Neural progenitor cell (in vitro differentiated cells): ENCODE results near the gene JADE2. TPM values are rescaled to one million over a fixed set of nuclear protein-coding genes. Genes with fewer than 3 reads are reported as not detected.

ENCODE experiments used
- DNase-seq: peaks from one replicate; pipeline ENCODE4 v3.0.0-alpha.2; 2016; ENCODE audit warnings: low spot score
- H2AFZ ChIP-seq: fragments of 200-600 bp; sonication (generic); replicated peaks from 2 replicates; pipeline ENCODE4 v1.6.1; 2016; ENCODE audit warnings: antibody characterized with exemption
- H3F3A ChIP-seq: fragments of 200-600 bp; sonication (generic); 2 replicates; pipeline ENCODE4 v1.6.1; 2016; ENCODE audit warnings: antibody characterized with exemption, low read depth
- H3K27ac ChIP-seq: fragments of 200-600 bp; sonication (generic); 2 replicates; pipeline ENCODE4 v1.5.1; 2016; ENCODE audit warnings: mild to moderate bottlenecking
- H3K27me3 ChIP-seq: fragments of 200-600 bp; sonication (generic); 2 replicates; pipeline ENCODE4 v1.6.1; 2016; ENCODE audit warnings: mild to moderate bottlenecking, moderate library complexity
- H3K36me3 ChIP-seq: fragments of 200-600 bp; sonication (generic); 2 replicates; pipeline ENCODE4 v1.5.1; 2016
- H3K4me1 ChIP-seq: fragments of 200-600 bp; sonication (generic); 2 replicates; pipeline ENCODE4 v1.6.1; 2016; ENCODE audit warnings: mixed run types
- H3K4me2 ChIP-seq: fragments of 200-600 bp; sonication (generic); 2 replicates; pipeline ENCODE4 v1.6.1; 2016
- H3K4me3 ChIP-seq: fragments of 200-600 bp; sonication (generic); 2 replicates; pipeline ENCODE4 v1.5.1; 2016
- H3K79me2 ChIP-seq: fragments of 200-600 bp; sonication (generic); 2 replicates; pipeline ENCODE4 v1.6.1; 2016; ENCODE audit warnings: low read depth
- H3K9ac ChIP-seq: fragments of 200-600 bp; sonication (generic); 2 replicates; pipeline ENCODE4 v1.6.1; 2016
- H3K9me3 ChIP-seq: fragments of 200-600 bp; sonication (generic); 2 replicates; pipeline ENCODE4 v1.5.1; 2016; ENCODE audit warnings: low read depth
- H4K20me1 ChIP-seq: fragments of 200-600 bp; sonication (generic); 2 replicates; pipeline ENCODE4 v1.6.1; 2016; ENCODE audit warnings: low read depth
- H3K27ac Mint-ChIP-seq: 3 replicates; pipeline ENCODE4 v1.8.0; 2021; ENCODE audit warnings: mixed read lengths
- H3K27me3 Mint-ChIP-seq: 2 replicates; pipeline ENCODE4 v1.8.0; 2022; ENCODE audit warnings: low read depth, mild to moderate bottlenecking, inconsistent platforms, moderate library complexity, mixed read lengths; ENCODE audit not compliant: insufficient read depth
- H3K36me3 Mint-ChIP-seq: 3 replicates; pipeline ENCODE4 v1.8.0; 2021; ENCODE audit warnings: mixed read lengths
- H3K4me1 Mint-ChIP-seq: 3 replicates; pipeline ENCODE4 v1.8.0; 2021; ENCODE audit warnings: mixed read lengths
- H3K4me3 Mint-ChIP-seq: 3 replicates; pipeline ENCODE4 v1.8.0; 2021; ENCODE audit warnings: mild to moderate bottlenecking, moderate library complexity, mixed read lengths
- H3K9me3 Mint-ChIP-seq: 3 replicates; pipeline ENCODE4 v1.8.0; 2020; ENCODE audit warnings: mixed read lengths
- CTCF ChIP-seq: fragments of 200-600 bp; sonication (generic); IDR thresholded peaks from 2 replicates; pipeline ENCODE4 v1.5.1; 2017; ENCODE audit warnings: antibody characterized with exemption, mild to moderate bottlenecking
- EZH2 ChIP-seq: fragments of 200-600 bp; sonication (generic); IDR thresholded peaks from 2 replicates; pipeline ENCODE4 v1.6.1; 2017; ENCODE audit warnings: antibody characterized with exemption, mild to moderate bottlenecking, moderate library complexity
- EZH2phosphoT487 ChIP-seq: fragments of 200-600 bp; sonication (generic); IDR thresholded peaks from 2 replicates; pipeline ENCODE4 v1.6.1; 2017; ENCODE audit warnings: antibody characterized with exemption
- total RNA-seq: library from RNA; depleted of rRNA; stranded (reverse); fragments of >200 nt; gene quantifications from 2 replicates; pipeline ENCODE4 v1.2.3, GENCODE V29; 2015; ENCODE audit warnings: low replicate concordance

The JADE2 gene
- total RNA-seq, 1 donor from 2014 or later, result 1.7 TPM

GRCh38 chr5:134600600-134600999 lies 75.1 kb downstream of the JADE2 start:
- Histone ChIP-seq H3K36me3 (no peaks in the 10 kb centered on the region), H3K27ac (no peak overlapping the region), H2AFZ (no peak overlapping the region), H3K4me3 (no peak overlapping the region), H3K4me1 (peaks cover 6% of the 10 kb centered on the region), H3K79me2 (no peaks in the 10 kb centered on the region), H4K20me1 (no peaks in the 10 kb centered on the region), H3K9me3 (no peaks in the 10 kb centered on the region), H3K4me2 (no peak overlapping the region), H3K27me3 (no peaks in the 10 kb centered on the region), H3K9ac (no peak overlapping the region), H3F3A (peaks cover 7% of the 10 kb centered on the region)
- H3K27ac Mint-ChIP-seq, result no peak overlapping the region
- H3K4me1 Mint-ChIP-seq, result no peaks in the 10 kb centered on the region
- DNase-seq, result no peak
- H3K36me3 Mint-ChIP-seq, result peaks cover under 1% of the 10 kb centered on the region
- no peak overlapping the region for H3K4me3 Mint-ChIP-seq
- no peaks in the 10 kb centered on the region for H3K9me3 Mint-ChIP-seq
- no peaks in the 10 kb centered on the region for H3K27me3 Mint-ChIP-seq
- TF ChIP-seq EZH2, result no peak
- TF ChIP-seq CTCF, result no peak
- TF ChIP-seq EZH2phosphoT487, result no peak

GRCh38 chr5:134603059-134603458 lies 77.6 kb downstream of the JADE2 start:
- TF ChIP-seq EZH2, result no peak
- no peak for TF ChIP-seq EZH2phosphoT487
- no peak for TF ChIP-seq CTCF
- H3K4me3 ChIP-seq, result no peak overlapping the region
- peaks cover 8% of the 10 kb centered on the region for H3K36me3 Mint-ChIP-seq

GRCh38 chr5:134604908-134605307 lies 79.4 kb downstream of the JADE2 start:
- Mint-ChIP-seq H3K4me1 (no peaks in the 10 kb centered on the region), H3K36me3 (peaks cover 14% of the 10 kb centered on the region), H3K27ac (no peak overlapping the region), H3K4me3 (no peak overlapping the region), H3K9me3 (no peaks in the 10 kb centered on the region), H3K27me3 (no peaks in the 10 kb centered on the region)
- no peak for DNase-seq
- Histone ChIP-seq H4K20me1 (no peaks in the 10 kb centered on the region), H3F3A (peaks cover 7% of the 10 kb centered on the region), H3K27me3 (no peaks in the 10 kb centered on the region), H3K36me3 (peaks cover 9% of the 10 kb centered on the region), H3K9me3 (no peaks in the 10 kb centered on the region), H3K27ac (no peak overlapping the region), H3K4me1 (no peaks in the 10 kb centered on the region), H3K9ac (no peak overlapping the region), H3K79me2 (no peaks in the 10 kb centered on the region), H3K4me3 (no peak overlapping the region), H2AFZ (no peak overlapping the region), H3K4me2 (no peak overlapping the region)
- no peak for TF ChIP-seq EZH2phosphoT487
- TF ChIP-seq CTCF, result no peak

More at GRCh38 chr5:134603059-134603458, 77.6 kb downstream of the JADE2 start:
- no peak overlapping the region for H3K27ac ChIP-seq
- H3F3A ChIP-seq, result peaks cover 7% of the 10 kb centered on the region
- Mint-ChIP-seq H3K9me3 (no peaks in the 10 kb centered on the region), H3K4me3 (no peak overlapping the region), H3K27ac (no peak overlapping the region), H3K4me1 (no peaks in the 10 kb centered on the region), H3K27me3 (no peaks in the 10 kb centered on the region)
- no peaks in the 10 kb centered on the region for H3K27me3 ChIP-seq
- no peak for DNase-seq
- no peak overlapping the region for H3K4me2 ChIP-seq
- H3K36me3 ChIP-seq, result peaks cover 9% of the 10 kb centered on the region
- H2AFZ ChIP-seq, result no peak overlapping the region
- H3K79me2 ChIP-seq, result no peaks in the 10 kb centered on the region
- no peak overlapping the region for H3K9ac ChIP-seq
- H3K9me3 ChIP-seq, result no peaks in the 10 kb centered on the region
- H4K20me1 ChIP-seq, result no peaks in the 10 kb centered on the region
- H3K4me1 ChIP-seq, result no peaks in the 10 kb centered on the region
